ENCODE data around the gene PRKAG2.

- TF ChIP-seq, protein P1, sequence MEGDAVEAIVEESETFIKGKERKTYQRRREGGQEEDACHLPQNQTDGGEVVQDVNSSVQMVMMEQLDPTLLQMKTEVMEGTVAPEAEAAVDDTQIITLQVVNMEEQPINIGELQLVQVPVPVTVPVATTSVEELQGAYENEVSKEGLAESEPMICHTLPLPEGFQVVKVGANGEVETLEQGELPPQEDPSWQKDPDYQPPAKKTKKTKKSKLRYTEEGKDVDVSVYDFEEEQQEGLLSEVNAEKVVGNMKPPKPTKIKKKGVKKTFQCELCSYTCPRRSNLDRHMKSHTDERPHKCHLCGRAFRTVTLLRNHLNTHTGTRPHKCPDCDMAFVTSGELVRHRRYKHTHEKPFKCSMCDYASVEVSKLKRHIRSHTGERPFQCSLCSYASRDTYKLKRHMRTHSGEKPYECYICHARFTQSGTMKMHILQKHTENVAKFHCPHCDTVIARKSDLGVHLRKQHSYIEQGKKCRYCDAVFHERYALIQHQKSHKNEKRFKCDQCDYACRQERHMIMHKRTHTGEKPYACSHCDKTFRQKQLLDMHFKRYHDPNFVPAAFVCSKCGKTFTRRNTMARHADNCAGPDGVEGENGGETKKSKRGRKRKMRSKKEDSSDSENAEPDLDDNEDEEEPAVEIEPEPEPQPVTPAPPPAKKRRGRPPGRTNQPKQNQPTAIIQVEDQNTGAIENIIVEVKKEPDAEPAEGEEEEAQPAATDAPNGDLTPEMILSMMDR (IDR thresholded peaks at IDR 0.05), result no peak
- TF ChIP-seq, protein P2, sequence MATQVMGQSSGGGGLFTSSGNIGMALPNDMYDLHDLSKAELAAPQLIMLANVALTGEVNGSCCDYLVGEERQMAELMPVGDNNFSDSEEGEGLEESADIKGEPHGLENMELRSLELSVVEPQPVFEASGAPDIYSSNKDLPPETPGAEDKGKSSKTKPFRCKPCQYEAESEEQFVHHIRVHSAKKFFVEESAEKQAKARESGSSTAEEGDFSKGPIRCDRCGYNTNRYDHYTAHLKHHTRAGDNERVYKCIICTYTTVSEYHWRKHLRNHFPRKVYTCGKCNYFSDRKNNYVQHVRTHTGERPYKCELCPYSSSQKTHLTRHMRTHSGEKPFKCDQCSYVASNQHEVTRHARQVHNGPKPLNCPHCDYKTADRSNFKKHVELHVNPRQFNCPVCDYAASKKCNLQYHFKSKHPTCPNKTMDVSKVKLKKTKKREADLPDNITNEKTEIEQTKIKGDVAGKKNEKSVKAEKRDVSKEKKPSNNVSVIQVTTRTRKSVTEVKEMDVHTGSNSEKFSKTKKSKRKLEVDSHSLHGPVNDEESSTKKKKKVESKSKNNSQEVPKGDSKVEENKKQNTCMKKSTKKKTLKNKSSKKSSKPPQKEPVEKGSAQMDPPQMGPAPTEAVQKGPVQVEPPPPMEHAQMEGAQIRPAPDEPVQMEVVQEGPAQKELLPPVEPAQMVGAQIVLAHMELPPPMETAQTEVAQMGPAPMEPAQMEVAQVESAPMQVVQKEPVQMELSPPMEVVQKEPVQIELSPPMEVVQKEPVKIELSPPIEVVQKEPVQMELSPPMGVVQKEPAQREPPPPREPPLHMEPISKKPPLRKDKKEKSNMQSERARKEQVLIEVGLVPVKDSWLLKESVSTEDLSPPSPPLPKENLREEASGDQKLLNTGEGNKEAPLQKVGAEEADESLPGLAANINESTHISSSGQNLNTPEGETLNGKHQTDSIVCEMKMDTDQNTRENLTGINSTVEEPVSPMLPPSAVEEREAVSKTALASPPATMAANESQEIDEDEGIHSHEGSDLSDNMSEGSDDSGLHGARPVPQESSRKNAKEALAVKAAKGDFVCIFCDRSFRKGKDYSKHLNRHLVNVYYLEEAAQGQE (IDR thresholded peaks at IDR 0.05; ENCODE audit: low read depth, low read length), result no peak
- TF ChIP-seq SMC3 (IDR thresholded peaks at IDR 0.05; ENCODE audit: low read depth, low read length), result no peak
Observed at GRCh38 chr7:151795168-151795811, 81.6 kb downstream of the PRKAG2 start.
